ENCODE data around the gene FBXL13.

FBXL13 gene

GRCh38 chr7:102828286-102828685 is 246.3 kb downstream of the FBXL13 start:
- no peak overlapping the region for H3K4me3 ChIP-seq (ENCODE audit: low read depth, low read length)
- TF ChIP-seq, protein P1, sequence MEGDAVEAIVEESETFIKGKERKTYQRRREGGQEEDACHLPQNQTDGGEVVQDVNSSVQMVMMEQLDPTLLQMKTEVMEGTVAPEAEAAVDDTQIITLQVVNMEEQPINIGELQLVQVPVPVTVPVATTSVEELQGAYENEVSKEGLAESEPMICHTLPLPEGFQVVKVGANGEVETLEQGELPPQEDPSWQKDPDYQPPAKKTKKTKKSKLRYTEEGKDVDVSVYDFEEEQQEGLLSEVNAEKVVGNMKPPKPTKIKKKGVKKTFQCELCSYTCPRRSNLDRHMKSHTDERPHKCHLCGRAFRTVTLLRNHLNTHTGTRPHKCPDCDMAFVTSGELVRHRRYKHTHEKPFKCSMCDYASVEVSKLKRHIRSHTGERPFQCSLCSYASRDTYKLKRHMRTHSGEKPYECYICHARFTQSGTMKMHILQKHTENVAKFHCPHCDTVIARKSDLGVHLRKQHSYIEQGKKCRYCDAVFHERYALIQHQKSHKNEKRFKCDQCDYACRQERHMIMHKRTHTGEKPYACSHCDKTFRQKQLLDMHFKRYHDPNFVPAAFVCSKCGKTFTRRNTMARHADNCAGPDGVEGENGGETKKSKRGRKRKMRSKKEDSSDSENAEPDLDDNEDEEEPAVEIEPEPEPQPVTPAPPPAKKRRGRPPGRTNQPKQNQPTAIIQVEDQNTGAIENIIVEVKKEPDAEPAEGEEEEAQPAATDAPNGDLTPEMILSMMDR (IDR thresholded peaks at IDR 0.05; ENCODE audit: insufficient read depth, low read depth, low read length, missing control alignments) = no peak
- no peak for DNase-seq (ENCODE audit: low read depth)

DNA sequence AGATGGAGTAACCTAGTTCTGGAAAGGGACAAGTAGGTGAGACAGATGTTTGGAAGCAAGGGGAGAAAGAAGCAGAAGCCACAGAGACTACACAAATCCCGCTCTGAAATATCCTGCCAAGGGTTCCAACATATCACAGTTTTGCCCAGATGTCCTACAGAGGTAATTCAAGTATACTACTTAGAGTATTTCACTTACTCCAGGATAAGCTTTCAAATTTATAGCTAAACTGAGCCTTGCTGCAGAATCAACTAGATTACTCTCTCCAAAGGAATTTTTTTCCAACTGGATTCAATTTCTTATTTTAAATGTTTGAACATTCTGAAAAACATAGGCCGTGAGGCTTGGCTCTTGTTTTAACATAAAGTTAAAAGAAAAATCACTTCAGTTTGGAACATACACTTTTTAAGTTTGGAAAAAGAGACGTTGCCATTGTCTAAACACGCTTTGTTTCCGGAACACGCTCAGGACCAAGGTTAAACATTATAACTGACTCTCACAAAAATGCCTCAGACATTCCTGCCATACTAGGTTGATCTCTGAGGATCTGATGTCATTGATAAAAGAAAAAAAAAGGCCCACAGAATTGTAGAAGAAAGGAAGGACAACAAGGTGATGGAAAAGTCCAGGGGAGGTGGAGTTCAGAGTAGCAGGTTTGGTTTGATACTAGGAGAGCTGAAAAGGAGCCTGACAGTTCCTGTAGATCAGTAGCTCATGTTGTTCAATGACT is 251.0 kb downstream of the FBXL13 start:
- TF ChIP-seq, protein P1 (IDR thresholded peaks at IDR 0.05; ENCODE audit: insufficient read depth, low read depth, low read length, missing control alignments) = no peak
- H3K4me3 ChIP-seq (ENCODE audit: low read depth, low read length) = no peak overlapping the region
- no peak for DNase-seq (ENCODE audit: low read depth)

DNA sequence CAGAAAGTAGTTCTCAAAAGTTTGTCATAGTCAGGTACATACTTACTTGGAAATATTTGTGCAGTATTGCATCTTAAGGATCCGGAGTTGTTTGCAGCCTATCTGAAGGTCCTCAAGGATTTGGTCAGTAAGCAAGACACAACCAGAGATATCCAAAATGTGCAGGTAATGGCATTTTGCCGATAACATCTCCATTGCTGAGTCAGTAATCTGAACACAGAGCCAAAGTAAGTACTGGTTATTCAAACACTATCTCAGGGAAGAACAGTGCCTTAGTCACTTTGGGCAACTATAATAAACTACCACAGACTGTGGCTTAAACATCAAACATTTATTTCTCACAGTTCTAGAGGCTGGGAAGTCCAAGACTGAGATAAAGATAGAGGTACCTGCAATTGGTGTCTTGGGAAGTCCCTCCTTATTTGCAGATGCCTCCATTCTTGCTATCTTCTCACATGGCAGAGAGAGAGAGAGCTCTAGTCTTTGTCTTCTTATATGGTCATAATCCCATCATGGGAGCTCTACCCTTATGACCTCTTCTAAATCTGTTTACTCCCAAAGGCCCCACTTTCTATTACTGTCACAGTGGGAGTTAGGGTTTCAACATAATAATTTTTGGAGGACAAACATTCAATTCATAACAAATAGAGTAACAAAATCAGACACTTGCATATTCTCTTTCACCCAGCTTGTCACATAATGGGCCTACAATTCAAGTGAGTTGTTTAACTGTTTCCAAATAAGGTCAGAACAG is 252.4 kb downstream of the FBXL13 start:
- H3K4me3 ChIP-seq (ENCODE audit: low read depth, low read length) = no peak overlapping the region
- TF ChIP-seq, protein P1 (IDR thresholded peaks at IDR 0.05; ENCODE audit: insufficient read depth, low read depth, low read length, missing control alignments) = no peak
- DNase-seq (ENCODE audit: low read depth) = no peak

DNA sequence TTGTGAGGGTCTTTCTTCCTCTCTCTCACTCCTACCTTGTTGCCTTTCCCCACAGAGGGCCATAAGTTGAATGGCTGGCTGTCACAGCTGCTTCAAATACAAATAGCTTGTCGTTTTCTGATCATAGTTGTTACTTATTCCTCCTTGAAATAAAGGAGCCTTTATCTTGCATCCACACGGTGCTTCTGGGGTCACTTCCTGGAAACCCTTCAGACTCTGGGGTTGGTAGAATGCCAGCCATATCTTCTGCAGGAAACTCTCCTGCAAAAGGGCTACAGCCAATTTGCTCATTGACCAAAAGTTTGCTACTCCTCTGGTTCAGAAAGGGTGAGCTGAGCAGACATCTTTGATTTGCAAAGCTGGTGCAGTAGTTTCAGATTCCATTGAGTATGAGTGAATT is 255.4 kb downstream of the FBXL13 start:
- DNase-seq (ENCODE audit: low read depth) = no peak
- H3K4me3 ChIP-seq (ENCODE audit: low read depth, low read length) = no peak overlapping the region
- TF ChIP-seq, protein P1 (IDR thresholded peaks at IDR 0.05; ENCODE audit: insufficient read depth, low read depth, low read length, missing control alignments) = no peak

- TF ChIP-seq, protein P1 (IDR thresholded peaks at IDR 0.05; ENCODE audit: insufficient read depth, low read depth, low read length, missing control alignments) = no peak
Observed at GRCh38 chr7:102817616-102818573, 256.7 kb downstream of the FBXL13 start.

GRCh38 chr7:102814025-102814471 is 260.5 kb downstream of the FBXL13 start:
- TF ChIP-seq, protein P1 (IDR thresholded peaks at IDR 0.05; ENCODE audit: insufficient read depth, low read depth, low read length, missing control alignments) = no peak
- H3K4me3 ChIP-seq (ENCODE audit: low read depth, low read length) = no peak overlapping the region
- DNase-seq (ENCODE audit: low read depth) = no peak

More at GRCh38 chr7:102817616-102818573, 256.7 kb downstream of the FBXL13 start:
- DNase-seq (ENCODE audit: low read depth) = no peak
- no peak overlapping the region for H3K4me3 ChIP-seq (ENCODE audit: low read depth, low read length)

Data from GM12865 (cell line).